ENCODE results near the gene SGCD. TPM values are rescaled to one million over a fixed set of nuclear protein-coding genes. Genes with fewer than 3 reads are reported as not detected.

SGCD gene
- total and polyA plus RNA-seq, 9 of the 15 experiments (the other 6 are each of a cell fraction or from before 2014, with no cell fraction given) = not detected

- Histone ChIP-seq H3K4me3 (no peak overlapping the region), H3K9me3 (replicated peaks; ENCODE audit: control insufficient read depth, insufficient read depth, low read depth, low read length) (no peaks in the 10 kb centered on the region), H3K27ac (ENCODE audit: extremely low read depth, low read depth, low read length) (no peak overlapping the region), H3K9ac (ENCODE audit: insufficient read depth in 1 of 2, low read depth in 2 of 2, low read length in 2 of 2) (no peak overlapping the region), H3K79me2 (ENCODE audit: control insufficient read depth, insufficient read depth, low read length) (no peaks in the 10 kb centered on the region), H3K36me3 (ENCODE audit: control insufficient read depth, insufficient read depth, low read length) (no peaks in the 10 kb centered on the region), H3K27me3 (ENCODE audit: control insufficient read depth in 2 of 2, insufficient read depth in 2 of 2, low read length in 2 of 2) (no peaks in the 10 kb centered on the region), H4K20me1 (replicated peaks; ENCODE audit: control insufficient read depth, insufficient read depth, low read length) (no peaks in the 10 kb centered on the region), H3K9me1 (ENCODE audit: control insufficient read depth, insufficient read depth, low read length) (no peaks in the 10 kb centered on the region), H3K4me2 (ENCODE audit: insufficient read depth, low read length) (no peak overlapping the region), H3K4me1 (replicated peaks in 1 of 2; ENCODE audit: control insufficient read depth in 2 of 2, insufficient read depth in 2 of 2, low read length in 2 of 2) (no peaks in the 10 kb centered on the region), H2AFZ (ENCODE audit: low read depth, low read length) (no peak overlapping the region)
- no TSS peak for BruUV-seq (replicated peaks)
- TF ChIP-seq NFE2L1 (tag; IDR thresholded peaks at IDR 0.05; ENCODE audit: borderline replicate concordance, low read depth) (no peak), TAL1 (IDR thresholded peaks at IDR 0.05) (no peak), IFI16 (CRISPR knock-in tag; IDR thresholded peaks at IDR 0.05) (no peak), PML (IDR thresholded peaks at IDR 0.05; ENCODE audit: low read length) (no peak), FOXA1 (IDR thresholded peaks at IDR 0.05; ENCODE audit: borderline replicate concordance) (no peak), ZFP36 (IDR thresholded peaks at IDR 0.05; ENCODE audit: low read depth, low read length, partially characterized antibody) (no peak), GTF2E2 (tag; IDR thresholded peaks at IDR 0.05) (no peak), NELFE (IDR thresholded peaks at IDR 0.05; ENCODE audit: insufficient read depth, insufficient read length) (no peak), NR1H2 (CRISPR knock-in tag; IDR thresholded peaks at IDR 0.05) (no peak), TFE3 (CRISPR knock-in tag; IDR thresholded peaks at IDR 0.05) (no peak), PHF20 (IDR thresholded peaks at IDR 0.05; ENCODE audit: partially characterized antibody) (no peak), NR0B1 (IDR thresholded peaks at IDR 0.05; ENCODE audit: partially characterized antibody) (no peak), NBN (IDR thresholded peaks at IDR 0.05; ENCODE audit: low read depth) (no peak), ZNF717 (CRISPR knock-in tag; IDR thresholded peaks at IDR 0.05) (no peak)
- ChIA-PET CTCF (ENCODE audit: low intra/inter-chr PET ratio) (no interaction called here), POLR2A (no interaction called here)
- ATAC-seq = no peak
- no peak for DNase-seq (ENCODE audit: extremely low read depth in 1 of 4, low spot score in 3 of 4)
- intact Hi-C loops (cut with micrococcal nuclease) (no loop called here), in situ Hi-C loops (cut with MboI) (no loop called here)
- WGBS (ENCODE audit: insufficient coverage, low coverage, missing lambda C conversion rate) = 4% methylated on average over 2 of the region's 2 CpGs
- FAIRE-seq = no peak
These were observed 364.6 kb downstream of the SGCD start for GRCh38 chr5:156691572-156691971.
